ENCODE data around the gene PAM. TPM values are rescaled to one million over a fixed set of nuclear protein-coding genes. Genes with fewer than 3 reads are reported as not detected.
A peak's percentile ranks its signal among the peaks of the same experiment; 100 is the strongest.

PAM gene
- total RNA-seq, 1 experiment from 2014 or later: 60.3 TPM

DNA sequence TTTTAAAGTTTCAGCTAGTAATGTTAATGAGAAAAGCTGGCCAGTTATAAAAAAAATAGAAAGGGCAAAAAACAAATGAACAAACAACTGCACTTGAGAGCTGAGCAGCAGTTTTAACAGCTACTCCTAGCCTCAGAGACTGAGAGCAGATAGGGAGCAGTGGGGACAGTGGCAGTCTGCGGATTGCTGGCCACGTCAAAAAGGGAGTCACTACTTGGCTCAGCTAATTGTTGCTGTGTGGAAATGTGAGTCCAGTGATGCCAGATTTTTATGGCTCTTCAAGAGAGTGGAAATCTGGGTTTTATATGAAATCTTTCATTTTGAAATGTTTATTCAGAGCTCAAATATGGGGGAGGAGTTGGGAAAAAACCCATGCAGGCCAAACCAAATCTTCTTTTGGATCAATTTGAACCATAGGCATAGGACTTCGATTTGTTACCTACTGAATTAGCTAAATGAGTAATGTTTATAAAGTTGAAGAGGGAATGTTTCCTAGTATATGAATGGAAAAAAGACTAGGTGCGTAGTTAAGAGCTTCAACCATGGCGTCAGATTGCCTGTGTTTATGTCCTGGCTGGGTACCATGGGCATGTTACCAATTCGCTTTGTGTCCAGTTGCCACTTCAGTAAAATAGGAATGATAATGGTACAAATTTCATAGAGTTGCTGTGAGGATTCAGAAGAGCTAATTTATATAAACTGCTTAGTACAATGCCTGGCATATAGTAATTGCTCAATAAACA lies 102.1 kb downstream of the PAM start:
- no peak for DNase-seq (ENCODE audit: unreplicated experiment)
- peaks cover 22% of the 10 kb centered on the region for H3K4me1 Mint-ChIP-seq (ENCODE audit: insufficient read depth, unreplicated experiment)
- TF ChIP-seq, protein P1, sequence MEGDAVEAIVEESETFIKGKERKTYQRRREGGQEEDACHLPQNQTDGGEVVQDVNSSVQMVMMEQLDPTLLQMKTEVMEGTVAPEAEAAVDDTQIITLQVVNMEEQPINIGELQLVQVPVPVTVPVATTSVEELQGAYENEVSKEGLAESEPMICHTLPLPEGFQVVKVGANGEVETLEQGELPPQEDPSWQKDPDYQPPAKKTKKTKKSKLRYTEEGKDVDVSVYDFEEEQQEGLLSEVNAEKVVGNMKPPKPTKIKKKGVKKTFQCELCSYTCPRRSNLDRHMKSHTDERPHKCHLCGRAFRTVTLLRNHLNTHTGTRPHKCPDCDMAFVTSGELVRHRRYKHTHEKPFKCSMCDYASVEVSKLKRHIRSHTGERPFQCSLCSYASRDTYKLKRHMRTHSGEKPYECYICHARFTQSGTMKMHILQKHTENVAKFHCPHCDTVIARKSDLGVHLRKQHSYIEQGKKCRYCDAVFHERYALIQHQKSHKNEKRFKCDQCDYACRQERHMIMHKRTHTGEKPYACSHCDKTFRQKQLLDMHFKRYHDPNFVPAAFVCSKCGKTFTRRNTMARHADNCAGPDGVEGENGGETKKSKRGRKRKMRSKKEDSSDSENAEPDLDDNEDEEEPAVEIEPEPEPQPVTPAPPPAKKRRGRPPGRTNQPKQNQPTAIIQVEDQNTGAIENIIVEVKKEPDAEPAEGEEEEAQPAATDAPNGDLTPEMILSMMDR (IDR thresholded peaks at IDR 0.05; ENCODE audit: unreplicated experiment): no peak
- no peaks in the 10 kb centered on the region for H3K36me3 Mint-ChIP-seq (ENCODE audit: insufficient read depth, unreplicated experiment)
- no peaks in the 10 kb centered on the region for H3K27me3 Mint-ChIP-seq (ENCODE audit: insufficient read depth, unreplicated experiment)
- no peaks in the 10 kb centered on the region for H3K9me3 Mint-ChIP-seq (ENCODE audit: unreplicated experiment)
- intact Hi-C loops (cut with micrococcal nuclease): no loop called here
- H3K4me3 Mint-ChIP-seq (ENCODE audit: unreplicated experiment): no peak overlapping the region
- ChIA-PET POLR2A (interaction anchor here (0.9 to 1.6 kb wide), 2 partner anchors 8 to 102 kb away, joined by 4 to 9 read pairs; partner anchors contain the start of gene PAM), CTCF (interaction anchor here (0.7 to 2.1 kb wide), 7 partner anchors 11 to 272 kb away, joined by 3 to 6 read pairs (median 3); no protein-coding TSS in a partner anchor)
- BruUV-seq (replicated peaks): no TSS peak
- H3K27ac Mint-ChIP-seq (ENCODE audit: low read depth, unreplicated experiment): no peak overlapping the region

- no peak overlapping the region for H3K27ac Mint-ChIP-seq (ENCODE audit: low read depth, unreplicated experiment)
- CTCF ChIA-PET: interaction anchor here (0.8 to 2.1 kb wide), 6 partner anchors 10 to 273 kb away, joined by 3 to 6 read pairs (median 3); no protein-coding TSS in a partner anchor
Observed at GRCh38 chr5:102858221-102858620, 103.1 kb downstream of the PAM start.

DNA sequence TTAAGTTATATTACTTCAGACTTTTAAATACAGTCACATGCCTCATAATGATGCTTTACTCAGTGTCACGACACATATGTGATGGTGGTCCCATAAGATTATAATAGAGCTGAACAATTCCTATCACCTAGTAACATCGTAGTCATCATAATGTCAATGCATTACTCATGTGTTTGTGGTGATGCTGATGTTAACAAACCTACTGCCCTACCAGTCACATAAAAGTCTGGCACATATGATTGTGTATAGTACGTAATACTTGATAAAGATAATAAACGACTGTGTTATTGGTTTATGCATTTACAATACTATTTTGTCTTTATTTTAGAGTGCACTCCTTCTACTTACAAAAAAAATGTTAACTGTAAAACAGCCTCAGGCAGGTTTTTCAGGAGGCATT lies 103.7 kb downstream of the PAM start:
- POLR2A ChIA-PET: interaction anchor here (0.9 to 1.1 kb wide), 2 partner anchors 10 to 46 kb away, joined by 4 read pairs; no protein-coding TSS in a partner anchor
- Mint-ChIP-seq H3K4me1 (ENCODE audit: insufficient read depth, unreplicated experiment) (peaks cover 22% of the 10 kb centered on the region), H3K9me3 (ENCODE audit: unreplicated experiment) (no peaks in the 10 kb centered on the region), H3K27ac (ENCODE audit: low read depth, unreplicated experiment) (peak overlapping the region; percentile 57), H3K27me3 (ENCODE audit: insufficient read depth, unreplicated experiment) (no peaks in the 10 kb centered on the region), H3K36me3 (ENCODE audit: insufficient read depth, unreplicated experiment) (no peaks in the 10 kb centered on the region), H3K4me3 (ENCODE audit: unreplicated experiment) (no peak overlapping the region)
- CTCF ChIA-PET: interaction anchor here (0.7 to 2.1 kb wide), 3 partner anchors 66 to 98 kb away, joined by 3 to 6 read pairs (median 3); no protein-coding TSS in a partner anchor
- BruUV-seq (replicated peaks): no TSS peak
- peak; percentile 12 for DNase-seq (ENCODE audit: unreplicated experiment)
- intact Hi-C loops (cut with micrococcal nuclease): no loop called here
- TF ChIP-seq, protein P1 (IDR thresholded peaks at IDR 0.05; ENCODE audit: unreplicated experiment): no peak

More at GRCh38 chr5:102858221-102858620, 103.1 kb downstream of the PAM start:
- no peaks in the 10 kb centered on the region for H3K27me3 Mint-ChIP-seq (ENCODE audit: insufficient read depth, unreplicated experiment)
- no peaks in the 10 kb centered on the region for H3K36me3 Mint-ChIP-seq (ENCODE audit: insufficient read depth, unreplicated experiment)
- no peaks in the 10 kb centered on the region for H3K9me3 Mint-ChIP-seq (ENCODE audit: unreplicated experiment)
- DNase-seq (ENCODE audit: unreplicated experiment): no peak
- no TSS peak for BruUV-seq (replicated peaks)
- TF ChIP-seq, protein P1 (IDR thresholded peaks at IDR 0.05; ENCODE audit: unreplicated experiment): no peak
- H3K4me1 Mint-ChIP-seq (ENCODE audit: insufficient read depth, unreplicated experiment): peaks cover 22% of the 10 kb centered on the region
- intact Hi-C loops (cut with micrococcal nuclease): no loop called here
- no peak overlapping the region for H3K4me3 Mint-ChIP-seq (ENCODE audit: unreplicated experiment)
- POLR2A ChIA-PET: interaction anchor here (0.9 to 1.6 kb wide), 2 partner anchors 7 to 46 kb away, joined by 4 to 9 read pairs; no protein-coding TSS in a partner anchor

GRCh38 chr5:102860035-102860434 lies 104.9 kb downstream of the PAM start:
- H3K27ac Mint-ChIP-seq (ENCODE audit: low read depth, unreplicated experiment): no peak overlapping the region
- POLR2A ChIA-PET: no interaction called here
- no TSS peak for BruUV-seq (replicated peaks)

More at GRCh38 chr5:102860035-102860434, 104.9 kb downstream of the PAM start:
- peaks cover 23% of the 10 kb centered on the region for H3K4me1 Mint-ChIP-seq (ENCODE audit: insufficient read depth, unreplicated experiment)
- H3K36me3 Mint-ChIP-seq (ENCODE audit: insufficient read depth, unreplicated experiment): no peaks in the 10 kb centered on the region
- no peak overlapping the region for H3K4me3 Mint-ChIP-seq (ENCODE audit: unreplicated experiment)
- TF ChIP-seq, protein P1 (IDR thresholded peaks at IDR 0.05; ENCODE audit: unreplicated experiment): no peak
- DNase-seq (ENCODE audit: unreplicated experiment): no peak
- CTCF ChIA-PET: interaction anchor here (1.7 kb wide), 1 partner anchor 179 kb away, joined by 3 read pairs; no protein-coding TSS in a partner anchor
- no peaks in the 10 kb centered on the region for H3K27me3 Mint-ChIP-seq (ENCODE audit: insufficient read depth, unreplicated experiment)
- no peaks in the 10 kb centered on the region for H3K9me3 Mint-ChIP-seq (ENCODE audit: unreplicated experiment)
- intact Hi-C loops (cut with micrococcal nuclease): loop anchor here (10.0 kb wide), 1 partner anchor 115 kb away; no protein-coding TSS in a partner anchor
